Osteoblast (primary cell): ENCODE data around the gene COL6A1. TPM values are rescaled to one million over a fixed set of nuclear protein-coding genes. Genes with fewer than 3 reads are reported as not detected.

Experiments used
- DNase-seq: peaks from one replicate; pipeline ENCODE4 v3.0.0; 2011; ENCODE audit warnings: low spot score, mixed read lengths; ENCODE audit not compliant: insufficient read length; ENCODE audit errors: missing footprints
- H2AFZ ChIP-seq: 2 replicates; pipeline ENCODE4 v1.6.0; 2011; ENCODE audit warnings: mild to moderate bottlenecking, low read length
- H3K27ac ChIP-seq: 2 replicates; pipeline ENCODE4 v1.5.1; 2011; ENCODE audit warnings: mild to moderate bottlenecking, low read depth, low read length, moderate library complexity
- H3K27me3 ChIP-seq: 2 replicates; pipeline ENCODE4 v1.6.0; 2012; ENCODE audit warnings: mild to moderate bottlenecking, control low read depth, inconsistent platforms, low read length, moderate library complexity; ENCODE audit not compliant: insufficient read depth
- H3K36me3 ChIP-seq: 2 replicates; pipeline ENCODE4 v1.5.1; 2011; ENCODE audit warnings: mild to moderate bottlenecking, low read length, control low read depth, moderate library complexity; ENCODE audit not compliant: insufficient read depth
- H3K4me1 ChIP-seq: 2 replicates; pipeline ENCODE4 v1.5.1; 2011; ENCODE audit warnings: mild to moderate bottlenecking, low read length, control low read depth, moderate library complexity; ENCODE audit not compliant: insufficient read depth
- H3K4me2 ChIP-seq: 2 replicates; pipeline ENCODE4 v1.6.0; 2011; ENCODE audit warnings: mild to moderate bottlenecking, low read length; ENCODE audit not compliant: insufficient read depth
- H3K4me3 ChIP-seq: fragments of 200-600 bp; sonication (generic); 3 replicates; pipeline ENCODE4 v1.5.1; 2012; ENCODE audit warnings: mild to moderate bottlenecking, low read length, inconsistent platforms; ENCODE audit not compliant: insufficient read depth
- H3K79me2 ChIP-seq: 2 replicates; pipeline ENCODE4 v1.6.0; 2012; ENCODE audit warnings: mild to moderate bottlenecking, low read length, control low read depth, inconsistent platforms; ENCODE audit not compliant: insufficient read depth
- H3K9me3 ChIP-seq: 2 replicates; pipeline ENCODE4 v1.5.1; 2011; ENCODE audit warnings: low read depth, low read length, control low read depth
- H4K20me1 ChIP-seq: 2 replicates; pipeline ENCODE4 v1.6.0; 2012; ENCODE audit warnings: mild to moderate bottlenecking, low read length, control low read depth; ENCODE audit not compliant: insufficient read depth
- total RNA-seq: library from RNA; depleted of rRNA; stranded (reverse); fragments of >200 nt; gene quantifications from 2 replicates; pipeline ENCODE4 v1.2.3, GENCODE V29; 2012
- TF ChIP-seq, protein P1 (sequence below): IDR thresholded peaks from 2 replicates; pipeline ENCODE4 v1.5.1; 2011; ENCODE audit warnings: mild to moderate bottlenecking, low read depth, low read length, moderate library complexity; ENCODE audit errors: extremely low read depth

The COL6A1 gene
- total RNA-seq, 1 donor: 1,612 TPM

DNA sequence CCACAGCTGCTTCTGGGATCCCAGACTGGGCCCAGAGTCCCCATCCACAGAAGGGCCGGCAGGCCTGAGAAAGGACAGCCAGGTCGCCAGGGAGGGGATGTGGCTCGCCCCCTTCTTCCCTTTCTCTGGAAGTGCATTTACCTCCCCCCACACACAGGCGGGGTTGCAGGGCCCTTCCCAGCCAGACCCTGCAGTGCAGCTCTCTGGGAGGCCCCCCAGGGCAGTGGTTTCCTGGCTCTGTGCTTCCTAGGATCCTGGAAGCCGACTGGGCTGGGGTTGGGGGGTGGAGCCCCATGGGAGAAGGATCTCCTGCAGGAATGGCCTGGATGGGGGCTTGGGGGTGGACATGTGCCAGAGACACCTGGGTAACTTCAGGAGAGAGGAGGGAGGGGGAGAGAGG lies 4.2 kb upstream of the COL6A1 start:
- H2AFZ ChIP-seq: no peak overlapping the region
- no peak overlapping the region for H3K4me2 ChIP-seq
- peak; percentile 80 for DNase-seq
- H3K4me1 ChIP-seq: peaks cover 34% of the 10 kb centered on the region
- H3K27ac ChIP-seq: no peak overlapping the region
- no peaks in the 10 kb centered on the region for H3K9me3 ChIP-seq
- peaks cover 15% of the 10 kb centered on the region for H3K79me2 ChIP-seq
- peaks cover 7% of the 10 kb centered on the region for H4K20me1 ChIP-seq
- H3K27me3 ChIP-seq: no peaks in the 10 kb centered on the region
- H3K36me3 ChIP-seq: no peaks in the 10 kb centered on the region
- TF ChIP-seq, protein P1, sequence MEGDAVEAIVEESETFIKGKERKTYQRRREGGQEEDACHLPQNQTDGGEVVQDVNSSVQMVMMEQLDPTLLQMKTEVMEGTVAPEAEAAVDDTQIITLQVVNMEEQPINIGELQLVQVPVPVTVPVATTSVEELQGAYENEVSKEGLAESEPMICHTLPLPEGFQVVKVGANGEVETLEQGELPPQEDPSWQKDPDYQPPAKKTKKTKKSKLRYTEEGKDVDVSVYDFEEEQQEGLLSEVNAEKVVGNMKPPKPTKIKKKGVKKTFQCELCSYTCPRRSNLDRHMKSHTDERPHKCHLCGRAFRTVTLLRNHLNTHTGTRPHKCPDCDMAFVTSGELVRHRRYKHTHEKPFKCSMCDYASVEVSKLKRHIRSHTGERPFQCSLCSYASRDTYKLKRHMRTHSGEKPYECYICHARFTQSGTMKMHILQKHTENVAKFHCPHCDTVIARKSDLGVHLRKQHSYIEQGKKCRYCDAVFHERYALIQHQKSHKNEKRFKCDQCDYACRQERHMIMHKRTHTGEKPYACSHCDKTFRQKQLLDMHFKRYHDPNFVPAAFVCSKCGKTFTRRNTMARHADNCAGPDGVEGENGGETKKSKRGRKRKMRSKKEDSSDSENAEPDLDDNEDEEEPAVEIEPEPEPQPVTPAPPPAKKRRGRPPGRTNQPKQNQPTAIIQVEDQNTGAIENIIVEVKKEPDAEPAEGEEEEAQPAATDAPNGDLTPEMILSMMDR: no peak
- H3K4me3 ChIP-seq: no peak overlapping the region

DNA sequence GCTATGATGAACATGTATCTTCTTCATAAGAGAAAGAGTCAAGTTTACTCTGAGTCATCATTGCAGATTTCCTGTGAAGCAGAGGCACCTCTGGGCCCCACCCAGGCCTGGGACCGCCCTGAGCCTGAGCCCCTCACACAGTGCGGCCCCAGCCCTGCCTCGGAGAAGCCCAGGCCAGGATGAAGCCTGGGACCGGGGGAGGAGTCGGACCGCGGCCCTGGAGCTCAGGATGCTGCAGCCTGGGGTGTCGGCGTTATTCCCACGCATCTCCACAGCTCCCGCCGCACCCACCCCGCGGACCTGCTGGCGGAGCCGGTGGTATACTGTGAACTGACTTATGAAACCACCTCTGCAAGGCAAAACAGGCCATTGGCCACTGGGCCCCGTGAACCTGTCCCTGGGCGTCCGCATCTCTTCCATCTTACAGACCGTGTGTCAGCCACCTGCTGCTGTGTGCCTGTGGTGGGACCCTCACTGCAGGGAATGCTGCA lies 2.4 kb upstream of the COL6A1 start:
- peaks cover 33% of the 10 kb centered on the region for H3K79me2 ChIP-seq
- no peak overlapping the region for H2AFZ ChIP-seq
- H3K36me3 ChIP-seq: peaks cover 13% of the 10 kb centered on the region
- H3K27ac ChIP-seq: no peak overlapping the region
- peak; percentile 78 for DNase-seq
- H3K27me3 ChIP-seq: no peaks in the 10 kb centered on the region
- peaks cover 23% of the 10 kb centered on the region for H4K20me1 ChIP-seq
- TF ChIP-seq, protein P1: no peak
- H3K4me2 ChIP-seq: no peak overlapping the region
- no peaks in the 10 kb centered on the region for H3K9me3 ChIP-seq
- H3K4me3 ChIP-seq: no peak overlapping the region
- H3K4me1 ChIP-seq: peaks cover 26% of the 10 kb centered on the region

DNA sequence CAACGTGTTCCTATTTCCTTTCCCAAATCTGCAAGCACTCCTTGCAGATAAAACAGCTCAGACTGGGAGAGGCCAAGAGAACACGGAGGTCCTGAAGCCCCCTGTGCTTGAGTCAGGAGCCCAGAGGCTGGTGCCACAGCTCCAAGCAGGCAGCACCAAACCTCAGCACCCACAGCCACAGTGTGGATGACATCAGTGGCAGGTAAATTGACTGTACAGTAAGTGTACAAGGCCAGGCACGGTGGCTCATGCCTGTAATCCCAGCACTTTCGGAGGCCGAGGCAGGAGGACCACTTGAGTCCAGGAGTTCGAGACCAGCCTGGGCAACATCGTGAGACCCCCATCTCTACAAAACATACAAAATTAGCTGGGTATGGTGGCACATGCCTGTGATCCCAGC lies 1.9 kb upstream of the COL6A1 start:
- no peak overlapping the region for H3K4me2 ChIP-seq
- no peak overlapping the region for H2AFZ ChIP-seq
- H4K20me1 ChIP-seq: peaks cover 28% of the 10 kb centered on the region
- no peak for DNase-seq
- H3K4me1 ChIP-seq: peaks cover 26% of the 10 kb centered on the region
- TF ChIP-seq, protein P1: no peak
- no peak overlapping the region for H3K27ac ChIP-seq
- H3K4me3 ChIP-seq: no peak overlapping the region
- H3K9me3 ChIP-seq: no peaks in the 10 kb centered on the region
- H3K79me2 ChIP-seq: peaks cover 37% of the 10 kb centered on the region
- H3K27me3 ChIP-seq: no peaks in the 10 kb centered on the region
- H3K36me3 ChIP-seq: peaks cover 18% of the 10 kb centered on the region

DNA sequence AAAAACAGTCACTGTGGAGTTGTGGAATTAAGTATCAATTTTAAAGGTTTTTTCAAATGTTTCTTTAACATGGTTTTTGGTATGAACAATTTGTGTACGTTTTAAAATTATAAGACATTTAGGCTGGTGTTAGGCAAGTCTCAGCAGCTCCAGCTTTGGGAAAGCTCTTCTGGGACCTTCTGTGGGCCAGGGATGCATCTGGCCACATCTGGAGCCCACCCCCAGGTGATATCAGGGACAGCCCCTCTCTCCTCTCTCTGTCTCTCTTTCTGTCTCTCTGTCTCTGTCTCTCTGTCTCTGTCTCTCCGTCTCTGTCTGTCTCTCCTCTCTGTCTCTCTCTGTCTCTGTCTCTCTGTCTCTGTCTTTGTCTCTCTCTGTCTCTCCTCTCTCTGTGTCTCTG lies 1.3 kb upstream of the COL6A1 start:
- no peak overlapping the region for H3K4me3 ChIP-seq
- no peak overlapping the region for H2AFZ ChIP-seq
- H3K27ac ChIP-seq: peak overlapping the region; percentile 88
- TF ChIP-seq, protein P1: no peak
- peaks cover 28% of the 10 kb centered on the region for H4K20me1 ChIP-seq
- peak; percentile 64 for DNase-seq
- no peaks in the 10 kb centered on the region for H3K27me3 ChIP-seq
- peaks cover 44% of the 10 kb centered on the region for H3K79me2 ChIP-seq
- H3K4me1 ChIP-seq: peaks cover 24% of the 10 kb centered on the region
- no peak overlapping the region for H3K4me2 ChIP-seq
- peaks cover 24% of the 10 kb centered on the region for H3K36me3 ChIP-seq
- H3K9me3 ChIP-seq: no peaks in the 10 kb centered on the region
